IMR-90 (cell line): Measurements from ENCODE around the gene EIF4G3. TPM values are rescaled to one million over a fixed set of nuclear protein-coding genes. Genes with fewer than 3 reads are reported as not detected.

Experiments
- ATAC-seq: fragments of 200-7000 bp; cut with Tn5 transposase; 2 replicates; pipeline ENCODE4 v1.9.1; 2020; ENCODE audit warnings: low read depth, mild to moderate bottlenecking, moderate library complexity
- BruUV-seq: library from RNA; stranded (reverse); fragments of 400-500 nt; replicated peaks from 2 replicates; lab custom pipeline; 2021; lab: Mats Ljungman, UMichigan
- CTCF ChIA-PET: fragments of 300-600 bp; formaldehyde crosslinking; extraction: SDS; loops from one replicate; lab custom pipeline; 2021; ENCODE audit warnings: antibody characterized with exemption; lab: Yijun Ruan, JAX
- POLR2A ChIA-PET: fragments of 300-600 bp; sonication (Branson Sonifier 250); formaldehyde crosslinking; loops from one replicate; lab custom pipeline; 2022; ENCODE audit warnings: antibody characterized with exemption; ENCODE audit not compliant: unreplicated experiment; lab: Charles Lee
- DNase-seq: peaks from one replicate; pipeline ENCODE4 v3.0.0; 2013
- H2AFZ ChIP-seq: replicated peaks from 2 replicates; pipeline ENCODE3; 2013; ENCODE audit warnings: low read length, mild to moderate bottlenecking; ENCODE audit not compliant: poor library complexity
- H2AK5ac ChIP-seq: 2 replicates; pipeline ENCODE4 v1.6.1; 2013; ENCODE audit warnings: low read depth, low read length, inconsistent platforms
- H2AK9ac ChIP-seq: replicated peaks from 2 replicates; pipeline ENCODE3; 2013; ENCODE audit warnings: mild to moderate bottlenecking, low read depth, low read length, moderate library complexity; ENCODE audit not compliant: poor library complexity
- H2BK120ac ChIP-seq: 2 replicates; pipeline ENCODE4 v1.6.1; 2013; ENCODE audit warnings: low read depth, low read length, inconsistent platforms
- H2BK15ac ChIP-seq: 3 replicates; pipeline ENCODE4 v1.6.1; 2013; ENCODE audit warnings: low read depth, low read length, inconsistent platforms
- H2BK20ac ChIP-seq: 2 replicates; pipeline ENCODE4 v1.6.1; 2013; ENCODE audit warnings: low read depth, mild to moderate bottlenecking, inconsistent platforms, low read length, moderate library complexity
- H2BK5ac ChIP-seq: 2 replicates; pipeline ENCODE4 v1.6.1; 2013; ENCODE audit warnings: mild to moderate bottlenecking, low read depth, low read length, inconsistent platforms; ENCODE audit not compliant: poor library complexity, severe bottlenecking
- H3K14ac ChIP-seq: replicated peaks from 2 replicates; pipeline ENCODE4 v1.6.1; 2013; ENCODE audit warnings: low read depth, low read length, inconsistent platforms
- H3K18ac ChIP-seq: 2 replicates; pipeline ENCODE4 v1.6.1; 2013; ENCODE audit warnings: low read depth, low read length, control low read depth
- H3K23ac ChIP-seq: 2 replicates; pipeline ENCODE4 v1.6.1; 2013; ENCODE audit warnings: low read depth, low read length, inconsistent platforms
- H3K27ac ChIP-seq: 2 replicates; pipeline ENCODE4 v1.5.1; 2013; ENCODE audit warnings: mild to moderate bottlenecking, control low read depth, low read length; ENCODE audit not compliant: insufficient read depth
- H3K27me3 ChIP-seq: 2 replicates; pipeline ENCODE4 v1.6.1; 2013; ENCODE audit warnings: low read length; ENCODE audit not compliant: control insufficient read depth, insufficient read depth
- H3K36me3 ChIP-seq: 2 replicates; pipeline ENCODE4 v1.6.1; 2013; ENCODE audit warnings: low read length, mixed read lengths; ENCODE audit not compliant: control insufficient read depth, insufficient read depth
- H3K4ac ChIP-seq: 2 replicates; pipeline ENCODE4 v1.6.1; 2013; ENCODE audit warnings: low read depth, low read length, inconsistent platforms
- H3K4me1 ChIP-seq: 2 replicates; pipeline ENCODE4 v1.6.1; 2013; ENCODE audit warnings: low read length, mixed read lengths; ENCODE audit not compliant: control insufficient read depth, insufficient read depth
- H3K4me2 ChIP-seq: 2 replicates; pipeline ENCODE4 v1.6.1; 2013; ENCODE audit warnings: low read depth, mild to moderate bottlenecking, control low read depth, low read length, moderate library complexity
- H3K4me3 ChIP-seq: 2 replicates; pipeline ENCODE4 v1.5.1; 2013; ENCODE audit warnings: low read depth, mild to moderate bottlenecking, control low read depth, low read length, moderate library complexity; ENCODE audit not compliant: insufficient read depth
- H3K56ac ChIP-seq: 2 replicates; pipeline ENCODE4 v1.6.1; 2013; ENCODE audit warnings: low read length, inconsistent platforms; ENCODE audit not compliant: insufficient read depth; ENCODE audit errors: extremely low read depth
- H3K79me1 ChIP-seq, 2 experiments: 2 replicates each; pipeline ENCODE4 v1.6.1; 2013; ENCODE audit warnings: low read length in 2 of 2, inconsistent platforms in 1 of 2, low read depth in 1 of 2
- H3K9ac ChIP-seq: 2 replicates; pipeline ENCODE4 v1.6.1; 2013; ENCODE audit warnings: low read depth, low read length, control low read depth
- H3K9me1 ChIP-seq: 2 replicates; pipeline ENCODE4 v1.6.1; 2013; ENCODE audit warnings: low read length, inconsistent platforms; ENCODE audit not compliant: insufficient read depth
- H3K9me3 ChIP-seq: 2 replicates; pipeline ENCODE4 v1.6.1; 2013; ENCODE audit warnings: low read length; ENCODE audit not compliant: control insufficient read depth, insufficient read depth
- H4K20me1 ChIP-seq: 2 replicates; pipeline ENCODE4 v1.6.1; 2013; ENCODE audit warnings: low read length, inconsistent platforms; ENCODE audit not compliant: insufficient read depth
- H4K5ac ChIP-seq: 2 replicates; pipeline ENCODE4 v1.6.1; 2013; ENCODE audit warnings: mild to moderate bottlenecking, low read depth, low read length, control low read depth
- H4K8ac ChIP-seq, 2 experiments: 2 replicates each; pipeline ENCODE4 v1.6.1; 2013; ENCODE audit warnings: low read depth in 2 of 2, low read length in 2 of 2, control low read depth in 1 of 2, inconsistent platforms in 1 of 2
- H4K91ac ChIP-seq: 2 replicates; pipeline ENCODE4 v1.6.1; 2013; ENCODE audit warnings: low read depth, low read length, inconsistent platforms; ENCODE audit not compliant: insufficient read depth
- BHLHE40 ChIP-seq: fragments of 150-350 bp; IDR thresholded peaks from 2 replicates; pipeline ENCODE4 v1.6.1; 2016; ENCODE audit warnings: mild to moderate bottlenecking, low read depth, low read length
- CEBPB ChIP-seq: IDR thresholded peaks from 2 replicates; pipeline ENCODE4 v1.6.1; 2012; ENCODE audit warnings: low read depth, low read length, improper control_type of control experiment
- CHD1 ChIP-seq: IDR thresholded peaks from 2 replicates; pipeline ENCODE4 v1.6.1; 2012; ENCODE audit warnings: low read depth, low read length, improper control_type of control experiment
- CTCF ChIP-seq: conservative IDR thresholded peaks from 2 replicates; pipeline ENCODE4 v1.5.1; 2012; ENCODE audit warnings: mild to moderate bottlenecking, low read depth, low read length, improper control_type of control experiment
- ELK1 ChIP-seq: fragments of 150-350 bp; IDR thresholded peaks from 2 replicates; pipeline ENCODE4 v1.6.1; 2016; ENCODE audit warnings: low read depth, mild to moderate bottlenecking, low read length, moderate library complexity, borderline replicate concordance
- FOS ChIP-seq: fragments of 150-350 bp; IDR thresholded peaks from 2 replicates; pipeline ENCODE4 v1.6.1; 2016; ENCODE audit warnings: low read depth, low read length
- MAFK ChIP-seq: IDR thresholded peaks from 2 replicates; pipeline ENCODE4 v1.6.1; 2012; ENCODE audit warnings: low read depth, low read length, improper control_type of control experiment
- MAZ ChIP-seq: IDR thresholded peaks from 2 replicates; pipeline ENCODE4 v1.6.1; 2012; ENCODE audit warnings: low read depth, mild to moderate bottlenecking, low read length, improper control_type of control experiment, moderate library complexity, borderline replicate concordance
- MXI1 ChIP-seq: IDR thresholded peaks from 2 replicates; pipeline ENCODE4 v1.6.1; 2012; ENCODE audit warnings: low read depth, mild to moderate bottlenecking, low read length, moderate library complexity, borderline replicate concordance
- NFE2L2 ChIP-seq: fragments of 150-350 bp; IDR thresholded peaks from 2 replicates; pipeline ENCODE4 v1.6.1; 2016; ENCODE audit warnings: low read depth, mild to moderate bottlenecking, low read length
- POLR2A ChIP-seq: IDR thresholded peaks from 2 replicates; pipeline ENCODE4 v1.6.1; 2012; ENCODE audit warnings: mild to moderate bottlenecking, low read depth, low read length
- RAD21 ChIP-seq: IDR thresholded peaks from 2 replicates; pipeline ENCODE4 v1.6.1; 2012; ENCODE audit warnings: low read length, improper control_type of control experiment
- RCOR1 ChIP-seq: IDR thresholded peaks from 2 replicates; pipeline ENCODE4 v1.6.1; 2012; ENCODE audit warnings: mild to moderate bottlenecking, low read length, improper control_type of control experiment; ENCODE audit not compliant: insufficient replicate concordance
- RFX5 ChIP-seq: IDR thresholded peaks from 2 replicates; pipeline ENCODE4 v1.8.0; 2012; ENCODE audit warnings: low read depth, mild to moderate bottlenecking, low read length, moderate library complexity
- SMC3 ChIP-seq: fragments of 150-350 bp; IDR thresholded peaks from 2 replicates; pipeline ENCODE4 v1.6.1; 2016; ENCODE audit warnings: low read depth, mild to moderate bottlenecking, antibody characterized with exemption, low read length, moderate library complexity
- USF2 ChIP-seq: fragments of 150-350 bp; IDR thresholded peaks from 2 replicates; pipeline ENCODE4 v1.6.1; 2017; ENCODE audit warnings: mild to moderate bottlenecking, antibody characterized with exemption, low read length, low read depth
- WGBS, 2 experiments: methylation state at CpG; one replicate each; pipeline versions ENCODE4 v1.1.5 to v1.1.7; 2013; ENCODE audit warnings: missing lambda C conversion rate in 2 of 2; ENCODE audit not compliant: insufficient read length in 1 of 2; ENCODE audit errors: extremely low coverage in 2 of 2; 5-methylcytosine and 5-hydroxymethylcytosine counted together
- dilution Hi-C: fragments of 300-500 bp; cut with HindIII; formaldehyde crosslinking; loops from one replicate; pipeline ENCODE4 v1.14.3; 2018; ENCODE audit warnings: low sequenced_read_pairs; ENCODE audit not compliant: unreplicated experiment
- in situ Hi-C: fragments of 300-500 bp; cut with MboI; formaldehyde crosslinking; loops from 3 replicates; pipeline ENCODE4 v1.14.3; 2019; ENCODE audit warnings: low sequenced_read_pairs, inconsistent platforms, mixed read lengths
- intact Hi-C: fragments of 100-400 bp; cut with micrococcal nuclease; formaldehyde crosslinking; loops from 2 replicates; pipeline ENCODE4 v1.10.0; 2022
- polyA plus RNA-seq, 3 experiments: library from polyadenylated mRNA; depleted of rRNA; stranded (reverse); fragments of >200 nt; gene quantifications; 2 replicates each; pipeline ENCODE4 v1.2.3, GENCODE V29; 2012; ENCODE audit warnings: low replicate concordance in 1 of 3
- total RNA-seq: library from RNA; depleted of rRNA; stranded (reverse); fragments of >200 nt; gene quantifications from 2 replicates; pipeline ENCODE4 v1.2.3, GENCODE V29; 2012

EIF4G3 gene
- total and polyA plus RNA-seq, 2 of the 4 experiments (the other 2 are of a cell fraction): 25.8 to 49.2 TPM

- in situ Hi-C loops: loop anchor here (25.0 kb wide), 1 partner anchor 684 kb away; no protein-coding TSS in a partner anchor
- Histone ChIP-seq H3K4me1 (no peaks in the 10 kb centered on the region), H3K9ac (no peak overlapping the region), H3K27me3 (no peaks in the 10 kb centered on the region), H3K14ac (no peak overlapping the region), H3K18ac (no peak overlapping the region), H3K4ac (no peak overlapping the region), H2BK120ac (no peak overlapping the region), H2BK5ac (no peak overlapping the region), H4K91ac (no peak overlapping the region), H3K27ac (no peak overlapping the region), H4K5ac (no peak overlapping the region), H3K23ac (no peak overlapping the region), H3K9me3 (no peaks in the 10 kb centered on the region), H4K20me1 (peaks cover 8% of the 10 kb centered on the region; the same call in 1 of the 2 replicates), H2BK20ac (no peak overlapping the region), H3K4me2 (no peak overlapping the region), H3K56ac (no peak overlapping the region), H3K9me1 (peaks cover 7% of the 10 kb centered on the region), H3K4me3 (no peak overlapping the region), H2AK5ac (no peak overlapping the region), H3K36me3 (peaks cover 64% of the 10 kb centered on the region), H2AFZ (no peak overlapping the region), H4K8ac (no peak overlapping the region), H2BK15ac (no peak overlapping the region), H3K79me1 (no peaks in the 10 kb centered on the region), H2AK9ac (no peak overlapping the region)
- POLR2A ChIA-PET: no interaction called here
- DNase-seq (peak; percentile 30), ATAC-seq (no peak)
- dilution Hi-C loops: no loop called here
- CTCF ChIA-PET: interaction anchor here (0.6 kb wide), 1 partner anchor 566 kb away, joined by 3 read pairs; no protein-coding TSS in a partner anchor
- intact Hi-C loops: no loop called here
- WGBS, 2 experiments: 20% methylated on average over 1 of the region's 7 CpGs; no CpG with 5 or more reads in 1 of the 2 experiments
- no peak for TF ChIP-seq CHD1
- no peak for TF ChIP-seq RFX5
- TF ChIP-seq MXI1: no peak
- no peak for TF ChIP-seq RCOR1
- TF ChIP-seq BHLHE40: no peak
- no peak for TF ChIP-seq FOS
- no peak for TF ChIP-seq USF2
- no peak for TF ChIP-seq RAD21
- TF ChIP-seq CTCF: no peak
- no peak for TF ChIP-seq SMC3
- no peak for TF ChIP-seq NFE2L2
- TF ChIP-seq CEBPB: no peak
- no peak for TF ChIP-seq MAFK
- no peak for TF ChIP-seq POLR2A
- no peak for TF ChIP-seq MAZ
- no peak for TF ChIP-seq ELK1
- BruUV-seq: no TSS peak
These were observed 44.1 kb upstream of the EIF4G3 start for GRCh38 chr1:21220815-21221214.
